ENCODE measurements around the gene PLA2G4D.

The PLA2G4D gene

DNA sequence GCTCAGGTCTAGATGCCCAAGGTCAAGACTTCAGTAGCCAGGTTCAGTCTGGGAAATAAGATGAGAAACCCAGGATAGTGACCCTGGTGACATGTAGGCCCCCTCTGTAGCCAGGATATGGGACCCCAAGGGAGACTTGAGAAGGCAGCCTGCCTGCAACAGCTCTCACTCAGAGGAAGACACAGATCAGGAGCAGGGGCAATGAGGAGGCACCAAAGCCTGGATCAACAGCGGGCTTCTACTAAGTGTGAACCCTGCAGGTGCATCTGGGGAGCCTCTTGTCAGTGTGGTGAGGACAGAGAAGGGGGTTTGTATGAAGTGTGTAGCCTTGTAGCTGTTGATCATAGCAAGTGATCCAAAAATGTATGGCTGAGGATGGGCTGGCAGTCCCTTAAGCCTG, 36.6 kb upstream of the PLA2G4D start:
- no peaks in the 10 kb centered on the region for H3K79me2 ChIP-seq (ENCODE audit: insufficient read depth, low read length)
- TF ChIP-seq CTCF (IDR thresholded peaks at IDR 0.05; ENCODE audit: insufficient read depth, low read length, poor library complexity, severe bottlenecking) (no peak), EZH2phosphoT487 (conservative IDR thresholded peaks at IDR 0.05; ENCODE audit: low read length) (no peak)
- no peak overlapping the region for H3K4me2 ChIP-seq (ENCODE audit: low read depth, low read length, poor library complexity, severe bottlenecking)

DNA sequence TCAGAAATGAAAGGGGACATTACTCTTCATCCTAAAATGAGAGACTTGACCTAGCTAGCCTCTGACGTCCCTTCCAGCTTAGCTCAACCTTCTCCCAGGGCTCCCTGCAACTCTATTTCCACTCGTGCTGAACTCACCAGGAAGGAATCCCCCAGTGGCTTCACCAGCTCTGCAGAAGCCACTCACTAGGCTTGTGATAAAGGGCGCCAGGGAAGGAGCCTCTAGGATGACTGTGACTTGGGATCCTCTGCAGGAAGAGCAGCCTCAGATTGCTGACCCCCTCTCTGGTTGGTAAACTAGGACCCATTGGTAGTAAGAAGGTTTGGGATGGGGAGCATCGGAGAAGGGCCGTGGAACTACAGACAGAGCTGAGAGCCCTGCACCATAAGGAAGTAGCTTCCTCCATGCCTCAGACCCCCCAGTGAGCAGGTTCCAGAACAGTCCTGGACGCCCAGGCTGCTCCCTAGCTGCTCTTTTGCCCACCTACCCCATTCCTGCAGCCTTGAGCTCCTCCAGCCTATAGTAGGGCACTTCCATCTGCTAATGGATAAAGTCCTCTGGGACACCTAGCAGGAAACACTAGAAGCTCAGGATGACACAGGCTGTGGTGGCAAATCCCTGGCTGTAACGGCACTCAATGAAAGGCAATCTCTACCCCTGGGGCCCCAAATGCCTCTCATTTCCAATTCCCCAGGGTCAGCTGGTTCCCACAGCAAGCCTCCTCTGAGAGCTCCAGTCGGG, 36.1 kb upstream of the PLA2G4D start:
- Histone ChIP-seq H3K9ac (ENCODE audit: low read length) (no peak overlapping the region), H3K4me2 (ENCODE audit: low read depth, low read length, poor library complexity, severe bottlenecking) (no peak overlapping the region), H3K36me3 (ENCODE audit: low read length) (no peaks in the 10 kb centered on the region), H3K9me3 (ENCODE audit: insufficient read depth, low read length) (no peaks in the 10 kb centered on the region), H3K79me2 (ENCODE audit: insufficient read depth, low read length) (no peaks in the 10 kb centered on the region), H3K9me2 (replicated peaks; ENCODE audit: insufficient read depth, low read length) (no peaks in the 10 kb centered on the region), H2AFZ (ENCODE audit: low read depth, low read length, severe bottlenecking) (no peak overlapping the region), H3K27ac (ENCODE audit: low read depth, low read length) (no peak overlapping the region), H3F3A (ENCODE audit: insufficient read depth) (no peaks in the 10 kb centered on the region), H4K20me1 (ENCODE audit: low read depth, low read length) (no peaks in the 10 kb centered on the region), H3K27me3 (ENCODE audit: low read length) (no peaks in the 10 kb centered on the region), H3K4me3 (ENCODE audit: insufficient read depth, low read length, poor library complexity, severe bottlenecking) (no peak overlapping the region)
- no peak for TF ChIP-seq CTCF (IDR thresholded peaks at IDR 0.05; ENCODE audit: insufficient read depth, low read length, poor library complexity, severe bottlenecking)
- TF ChIP-seq EZH2phosphoT487 (conservative IDR thresholded peaks at IDR 0.05; ENCODE audit: low read length), result no peak

More for the DNA sequence above, 36.6 kb upstream of the PLA2G4D start:
- Histone ChIP-seq H3K9me3 (ENCODE audit: insufficient read depth, low read length) (no peaks in the 10 kb centered on the region), H4K20me1 (ENCODE audit: low read depth, low read length) (no peaks in the 10 kb centered on the region), H3K36me3 (ENCODE audit: low read length) (no peaks in the 10 kb centered on the region), H3K27me3 (ENCODE audit: low read length) (no peaks in the 10 kb centered on the region), H2AFZ (ENCODE audit: low read depth, low read length, severe bottlenecking) (no peak overlapping the region), H3K27ac (ENCODE audit: low read depth, low read length) (no peak overlapping the region), H3F3A (ENCODE audit: insufficient read depth) (no peaks in the 10 kb centered on the region), H3K4me3 (ENCODE audit: insufficient read depth, low read length, poor library complexity, severe bottlenecking) (no peak overlapping the region), H3K9me2 (replicated peaks; ENCODE audit: insufficient read depth, low read length) (no peaks in the 10 kb centered on the region), H3K9ac (ENCODE audit: low read length) (no peak overlapping the region)

GRCh38 chr15:42129364-42129763, 35.0 kb upstream of the PLA2G4D start:
- Histone ChIP-seq H3K79me2 (ENCODE audit: insufficient read depth, low read length) (no peaks in the 10 kb centered on the region), H3K9me3 (ENCODE audit: insufficient read depth, low read length) (no peaks in the 10 kb centered on the region), H4K20me1 (ENCODE audit: low read depth, low read length) (no peaks in the 10 kb centered on the region), H3K9me2 (replicated peaks; ENCODE audit: insufficient read depth, low read length) (no peaks in the 10 kb centered on the region), H3K27ac (ENCODE audit: low read depth, low read length) (no peak overlapping the region), H3K27me3 (ENCODE audit: low read length) (no peaks in the 10 kb centered on the region), H3K9ac (ENCODE audit: low read length) (no peak overlapping the region), H3K4me2 (ENCODE audit: low read depth, low read length, poor library complexity, severe bottlenecking) (no peak overlapping the region), H3K36me3 (ENCODE audit: low read length) (no peaks in the 10 kb centered on the region), H2AFZ (ENCODE audit: low read depth, low read length, severe bottlenecking) (no peak overlapping the region), H3F3A (ENCODE audit: insufficient read depth) (no peaks in the 10 kb centered on the region), H3K4me3 (ENCODE audit: insufficient read depth, low read length, poor library complexity, severe bottlenecking) (no peak overlapping the region)
- TF ChIP-seq CTCF (IDR thresholded peaks at IDR 0.05; ENCODE audit: insufficient read depth, low read length, poor library complexity, severe bottlenecking), result no peak
- no peak for TF ChIP-seq EZH2phosphoT487 (conservative IDR thresholded peaks at IDR 0.05; ENCODE audit: low read length)
